ENCODE data around the gene FBXL5. TPM values are rescaled to one million over a fixed set of nuclear protein-coding genes. Genes with fewer than 3 reads are reported as not detected.

Gene FBXL5
- total RNA-seq, 1 donor from 2014 or later = 32.1 TPM

GRCh38 chr4:15657366-15657765 is 2.2 kb upstream of the FBXL5 start:
- TF ChIP-seq, protein P1, sequence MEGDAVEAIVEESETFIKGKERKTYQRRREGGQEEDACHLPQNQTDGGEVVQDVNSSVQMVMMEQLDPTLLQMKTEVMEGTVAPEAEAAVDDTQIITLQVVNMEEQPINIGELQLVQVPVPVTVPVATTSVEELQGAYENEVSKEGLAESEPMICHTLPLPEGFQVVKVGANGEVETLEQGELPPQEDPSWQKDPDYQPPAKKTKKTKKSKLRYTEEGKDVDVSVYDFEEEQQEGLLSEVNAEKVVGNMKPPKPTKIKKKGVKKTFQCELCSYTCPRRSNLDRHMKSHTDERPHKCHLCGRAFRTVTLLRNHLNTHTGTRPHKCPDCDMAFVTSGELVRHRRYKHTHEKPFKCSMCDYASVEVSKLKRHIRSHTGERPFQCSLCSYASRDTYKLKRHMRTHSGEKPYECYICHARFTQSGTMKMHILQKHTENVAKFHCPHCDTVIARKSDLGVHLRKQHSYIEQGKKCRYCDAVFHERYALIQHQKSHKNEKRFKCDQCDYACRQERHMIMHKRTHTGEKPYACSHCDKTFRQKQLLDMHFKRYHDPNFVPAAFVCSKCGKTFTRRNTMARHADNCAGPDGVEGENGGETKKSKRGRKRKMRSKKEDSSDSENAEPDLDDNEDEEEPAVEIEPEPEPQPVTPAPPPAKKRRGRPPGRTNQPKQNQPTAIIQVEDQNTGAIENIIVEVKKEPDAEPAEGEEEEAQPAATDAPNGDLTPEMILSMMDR (IDR thresholded peaks at IDR 0.05) = no peak
- ATAC-seq (ENCODE audit: low read depth) (no peak), DNase-seq (no peak)
- Mint-ChIP-seq H3K27ac (no peak overlapping the region), H3K36me3 (ENCODE audit: low read depth) (peaks cover 5% of the 10 kb centered on the region), H3K27me3 (no peaks in the 10 kb centered on the region), H3K4me1 (peaks cover 28% of the 10 kb centered on the region), H3K4me3 (no peak overlapping the region), H3K9me3 (no peaks in the 10 kb centered on the region)
- CTCF ChIA-PET = interaction anchor here (0.7 kb wide), 1 partner anchor 148 kb away, joined by 3 read pairs; no protein-coding TSS in a partner anchor
- intact Hi-C loops (cut with micrococcal nuclease) = loop anchor here (10.0 kb wide), 1 partner anchor 783 kb away; no protein-coding TSS in a partner anchor
- POLR2A ChIA-PET = interaction anchor here (1.5 kb wide), 1 partner anchor 24 kb away, joined by 4 read pairs; the partner anchor contains the start of gene FAM200B

DNA sequence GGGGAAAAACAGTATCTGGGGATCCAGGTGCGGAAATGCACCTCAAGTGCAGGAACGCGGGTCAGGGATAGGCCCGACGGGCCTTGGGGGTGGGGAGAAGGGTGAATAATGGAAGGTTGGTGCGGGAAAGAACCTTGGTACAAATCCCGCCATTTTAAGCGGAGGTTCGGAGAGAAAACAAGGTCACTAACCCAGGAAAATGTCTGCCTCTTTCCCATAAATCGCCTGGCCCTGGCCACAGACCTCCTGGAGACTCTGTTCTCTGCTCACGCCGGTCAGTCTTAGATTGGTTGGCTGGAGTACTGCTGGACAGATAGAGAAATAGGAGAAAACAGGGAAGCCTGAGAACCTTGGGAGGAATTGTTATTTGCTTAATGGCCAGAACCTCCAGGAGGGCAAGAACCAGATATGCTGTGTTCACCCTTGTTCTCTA is 897 bp upstream of the FBXL5 start:
- ChIA-PET POLR2A (interaction anchor here (1.2 to 3.1 kb wide), 4 partner anchors 8 to 652 kb away, joined by 3 to 14 read pairs (median 9); partner anchors contain the start of genes CPEB2 and FAM200B), CTCF (no interaction called here)
- TF ChIP-seq, protein P1 (IDR thresholded peaks at IDR 0.05) = no peak
- DNase-seq (no peak), ATAC-seq (ENCODE audit: low read depth) (no peak)
- intact Hi-C loops (cut with micrococcal nuclease) = loop anchor here (10.0 kb wide), 1 partner anchor 781 kb away; no protein-coding TSS in a partner anchor
- Mint-ChIP-seq H3K27ac (peak overlapping the region; percentile 97), H3K36me3 (ENCODE audit: low read depth) (peaks cover 5% of the 10 kb centered on the region), H3K4me3 (peak overlapping the region; percentile 93), H3K4me1 (peaks cover 39% of the 10 kb centered on the region), H3K27me3 (no peaks in the 10 kb centered on the region), H3K9me3 (no peaks in the 10 kb centered on the region)

- ATAC-seq (ENCODE audit: low read depth) (peak; percentile 66), DNase-seq (no peak)
- TF ChIP-seq, protein P1 (IDR thresholded peaks at IDR 0.05) = no peak
- ChIA-PET CTCF (interaction anchor here (1.2 kb wide), 1 partner anchor 614 kb away, joined by 3 read pairs; no protein-coding TSS in a partner anchor), POLR2A (interaction anchor here (0.7 to 3.1 kb wide), 8 partner anchors 12 to 1349 kb away, joined by 3 to 14 read pairs (median 4); partner anchors contain the start of genes CPEB2 and FAM200B)
- Mint-ChIP-seq H3K4me1 (peaks cover 49% of the 10 kb centered on the region), H3K27me3 (no peaks in the 10 kb centered on the region), H3K4me3 (peak overlapping the region; percentile 95), H3K9me3 (no peaks in the 10 kb centered on the region), H3K36me3 (ENCODE audit: low read depth) (peaks cover 5% of the 10 kb centered on the region), H3K27ac (peak overlapping the region; percentile 92)
- intact Hi-C loops (cut with micrococcal nuclease) = loop anchor here (1.0 to 10.0 kb wide), 7 partner anchors 27 to 1998 kb away; partner anchors contain the start of genes CPEB2, FAM200B and TAPT1
Observed at GRCh38 chr4:15654593-15655222, 449 bp downstream of the FBXL5 start.

DNA sequence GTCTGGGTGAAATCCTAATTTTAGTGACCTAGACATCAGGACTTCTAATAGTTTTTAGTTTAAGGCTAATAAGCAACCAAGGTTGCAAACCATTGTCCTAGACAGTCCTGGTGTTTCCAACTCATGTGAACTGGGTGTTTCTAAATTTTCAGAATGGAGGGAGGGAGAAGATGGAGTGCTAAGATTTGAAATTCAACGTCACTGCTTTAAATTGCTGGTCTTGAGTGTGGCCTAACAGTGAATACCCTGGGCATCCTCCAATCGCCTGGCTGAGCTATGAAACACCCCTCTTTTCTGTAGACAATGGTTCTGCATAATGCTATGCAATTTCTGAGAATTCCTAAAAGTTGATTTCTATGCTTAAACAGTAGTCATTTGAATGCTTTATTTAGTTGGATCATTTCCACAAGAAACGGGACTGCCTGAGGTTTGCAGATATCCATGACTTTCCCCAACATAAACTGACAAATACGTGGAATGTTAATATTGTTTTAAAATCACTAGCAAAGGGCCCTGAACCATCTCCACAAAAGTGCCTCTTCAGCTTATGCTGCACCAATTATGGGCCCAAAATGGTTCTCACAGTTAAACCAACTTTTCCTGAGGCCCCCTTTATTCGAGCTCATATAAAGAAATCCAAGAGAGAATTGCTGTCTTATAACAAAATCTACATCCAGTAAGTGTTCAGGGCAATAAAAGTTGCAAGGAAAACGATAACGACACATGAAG is 1.1 kb downstream of the FBXL5 start:
- DNase-seq (no peak), ATAC-seq (ENCODE audit: low read depth) (no peak)
- peak overlapping the region; percentile 95 for H3K4me3 Mint-ChIP-seq
- peak overlapping the region; percentile 91 for H3K27ac Mint-ChIP-seq
- TF ChIP-seq, protein P1 (IDR thresholded peaks at IDR 0.05) = no peak
- no peaks in the 10 kb centered on the region for H3K9me3 Mint-ChIP-seq
- intact Hi-C loops (cut with micrococcal nuclease) = loop anchor here (2.0 to 10.0 kb wide), 5 partner anchors 242 to 1997 kb away; partner anchors contain the start of gene TAPT1
- no peaks in the 10 kb centered on the region for H3K27me3 Mint-ChIP-seq
- peaks cover 5% of the 10 kb centered on the region for H3K36me3 Mint-ChIP-seq (ENCODE audit: low read depth)
- peaks cover 53% of the 10 kb centered on the region for H3K4me1 Mint-ChIP-seq
- ChIA-PET POLR2A (interaction anchor here (0.5 to 3.1 kb wide), 7 partner anchors 21 to 1423 kb away, joined by 3 to 14 read pairs (median 4); partner anchors contain the start of genes CPEB2 and FAM200B), CTCF (interaction anchor here (1.2 to 1.8 kb wide), 2 partner anchors 197 to 615 kb away, joined by 3 to 4 read pairs; no protein-coding TSS in a partner anchor)

Measured in activated B cell treated with CpG ODN at 0.5 μM for 24 hours (primary cell).